ENCODE data around the gene GKAP1. TPM values are rescaled to one million over a fixed set of nuclear protein-coding genes. Genes with fewer than 3 reads are reported as not detected.
"Not testable (repeated sequence)": the region's sequence is repeated elsewhere in the genome, so short reads cannot be mapped to it uniquely, and the experiment has no call there.

The GKAP1 gene
- total and polyA plus RNA-seq, 7 donors: 3.2 to 23.9 (median 18.5) TPM

DNA sequence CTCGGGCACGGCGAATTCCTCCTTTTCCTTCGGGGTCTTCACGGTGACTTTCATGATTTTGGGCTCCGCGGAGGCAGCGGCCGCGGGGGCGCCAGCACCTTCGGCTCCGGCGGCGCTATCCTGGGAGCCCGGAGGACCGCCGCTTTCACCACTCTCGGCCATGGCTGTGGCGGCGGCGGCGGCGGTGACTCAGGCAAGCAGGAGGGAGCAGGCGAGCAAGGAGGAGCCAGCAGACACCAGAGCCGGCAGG lies 110.1 kb downstream of the GKAP1 start:
- Histone ChIP-seq H3K9me3 (no peaks in the 10 kb centered on the region), H3K4me3 (peak overlapping the region; percentile 83 to 97 (median 86)), H3K27me3 (no peaks in the 10 kb centered on the region), H3K36me3 (no peaks in the 10 kb centered on the region), H3K27ac (peak overlapping the region; percentile 94 to 100 (median 98)), H3K4me1 (peaks cover 0 to 31% (median 19%) of the 10 kb centered on the region in 4 donors)
- intact Hi-C loops (cut with DNase I): loop anchor here (2.0 to 10.0 kb wide), 4 partner anchors 55 to 270 kb away; partner anchors contain the start of genes IDNK and KIF27
- no peak for DNase-seq
- WGBS, 2 donors: 0% methylated on average over 26 of the region's 26 CpGs
- no peak for TF ChIP-seq POLR2AphosphoS5 (IDR thresholded peaks at IDR 0.05)
- TF ChIP-seq, protein P1, sequence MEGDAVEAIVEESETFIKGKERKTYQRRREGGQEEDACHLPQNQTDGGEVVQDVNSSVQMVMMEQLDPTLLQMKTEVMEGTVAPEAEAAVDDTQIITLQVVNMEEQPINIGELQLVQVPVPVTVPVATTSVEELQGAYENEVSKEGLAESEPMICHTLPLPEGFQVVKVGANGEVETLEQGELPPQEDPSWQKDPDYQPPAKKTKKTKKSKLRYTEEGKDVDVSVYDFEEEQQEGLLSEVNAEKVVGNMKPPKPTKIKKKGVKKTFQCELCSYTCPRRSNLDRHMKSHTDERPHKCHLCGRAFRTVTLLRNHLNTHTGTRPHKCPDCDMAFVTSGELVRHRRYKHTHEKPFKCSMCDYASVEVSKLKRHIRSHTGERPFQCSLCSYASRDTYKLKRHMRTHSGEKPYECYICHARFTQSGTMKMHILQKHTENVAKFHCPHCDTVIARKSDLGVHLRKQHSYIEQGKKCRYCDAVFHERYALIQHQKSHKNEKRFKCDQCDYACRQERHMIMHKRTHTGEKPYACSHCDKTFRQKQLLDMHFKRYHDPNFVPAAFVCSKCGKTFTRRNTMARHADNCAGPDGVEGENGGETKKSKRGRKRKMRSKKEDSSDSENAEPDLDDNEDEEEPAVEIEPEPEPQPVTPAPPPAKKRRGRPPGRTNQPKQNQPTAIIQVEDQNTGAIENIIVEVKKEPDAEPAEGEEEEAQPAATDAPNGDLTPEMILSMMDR (IDR thresholded peaks at IDR 0.05): no peak
- no peak for TF ChIP-seq EP300 (IDR thresholded peaks at IDR 0.05)
- no peak for TF ChIP-seq POLR2A (IDR thresholded peaks at IDR 0.05)

DNA sequence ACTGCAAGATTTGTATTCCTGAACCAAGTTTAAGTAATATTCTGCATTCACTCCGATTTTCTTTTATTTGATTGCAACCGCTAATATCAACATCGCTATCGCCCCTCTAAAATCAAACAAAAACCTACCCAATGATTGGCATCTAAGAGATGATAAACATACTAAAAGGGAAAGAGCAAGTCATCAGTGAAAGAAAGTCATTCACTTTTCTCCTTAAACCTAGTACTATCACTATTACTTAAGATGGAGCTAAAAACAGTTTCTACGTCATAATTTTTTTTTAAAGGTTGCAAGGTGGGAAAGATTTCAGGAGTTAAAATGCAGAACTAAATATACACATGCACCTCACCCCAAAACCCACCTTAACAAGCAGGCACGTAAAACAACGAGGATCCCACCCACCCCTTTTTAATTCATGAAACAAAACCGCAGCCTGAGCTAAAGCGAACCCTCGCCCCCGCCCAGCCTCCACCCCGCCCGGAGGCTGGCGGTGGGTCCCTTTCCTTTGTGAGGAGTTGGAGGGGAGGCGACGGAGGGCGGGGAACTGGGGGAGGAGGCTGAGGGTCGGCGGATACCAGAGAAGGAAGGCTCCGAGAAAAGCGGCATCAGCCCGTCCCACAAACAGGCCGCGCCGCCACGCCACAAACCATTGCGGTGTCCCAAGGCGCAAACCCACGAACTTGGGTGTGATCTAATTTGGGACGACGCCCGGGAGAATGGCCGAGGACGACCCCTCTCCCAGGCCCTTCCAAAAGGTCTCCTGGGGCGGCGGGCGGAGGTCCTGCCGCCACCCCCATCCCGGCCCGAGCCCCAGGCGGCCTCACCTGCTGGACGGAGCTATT lies 110.7 kb downstream of the GKAP1 start:
- TF ChIP-seq, protein P1 (IDR thresholded peaks at IDR 0.05): no peak
- TF ChIP-seq EP300 (IDR thresholded peaks at IDR 0.05) (no peak), POLR2A (IDR thresholded peaks at IDR 0.05) (no peak), POLR2AphosphoS5 (IDR thresholded peaks at IDR 0.05) (no peak)
- H3K27me3 ChIP-seq: no peaks in the 10 kb centered on the region
- H3K36me3 ChIP-seq: no peaks in the 10 kb centered on the region
- peaks cover 0 to 36% (median 23%) of the 10 kb centered on the region in 4 donors for H3K4me1 ChIP-seq
- no peaks in the 10 kb centered on the region for H3K9me3 ChIP-seq
- 0% methylated on average over 42 of the region's 42 CpGs for WGBS, 2 donors
- DNase-seq: peak; percentile 71
- intact Hi-C loops (cut with DNase I): loop anchor here (2.0 to 10.0 kb wide), 4 partner anchors 55 to 270 kb away; partner anchors contain the start of genes IDNK and KIF27
- H3K4me3 ChIP-seq: peak overlapping the region; percentile 83 to 97 (median 86)
- H3K27ac ChIP-seq: peak overlapping the region; percentile 94 to 100 (median 98)

DNA sequence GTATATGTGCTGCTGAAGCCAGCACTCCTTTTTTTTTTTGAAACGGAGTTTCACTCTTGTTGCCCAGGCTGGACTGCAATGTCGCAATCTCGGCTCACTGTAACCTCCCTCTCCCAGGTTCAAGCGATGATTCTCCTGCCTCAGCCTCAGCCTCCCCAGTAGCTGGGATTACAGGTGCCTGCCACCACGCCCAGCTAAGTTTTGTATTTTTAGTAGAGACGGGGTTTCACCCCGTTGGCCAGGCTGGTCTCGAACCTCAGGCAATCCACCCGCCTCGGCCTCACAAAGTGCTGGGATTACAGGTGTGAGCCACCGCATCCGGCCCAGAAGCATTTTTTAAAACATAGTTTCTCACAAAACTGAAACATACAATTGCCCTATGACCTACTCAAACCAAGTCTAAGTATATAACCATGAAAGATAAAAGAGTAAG lies 112.3 kb downstream of the GKAP1 start:
- H3K4me1 ChIP-seq: peaks cover 0 to 53% (median 39%) of the 10 kb centered on the region in 4 donors
- intact Hi-C loops (cut with DNase I): loop anchor here (5.0 to 10.0 kb wide), 3 partner anchors 53 to 272 kb away; partner anchors contain the start of gene KIF27
- not testable (repeated sequence) for DNase-seq, H3K9me3 ChIP-seq, H3K27me3 ChIP-seq, H3K27ac ChIP-seq, H3K36me3 ChIP-seq
- H3K4me3 ChIP-seq: peak overlapping the region in 1 of 4 donors; percentile 84
- WGBS, 2 donors: 89 to 95% methylated on average over 12 of the region's 12 CpGs

DNA sequence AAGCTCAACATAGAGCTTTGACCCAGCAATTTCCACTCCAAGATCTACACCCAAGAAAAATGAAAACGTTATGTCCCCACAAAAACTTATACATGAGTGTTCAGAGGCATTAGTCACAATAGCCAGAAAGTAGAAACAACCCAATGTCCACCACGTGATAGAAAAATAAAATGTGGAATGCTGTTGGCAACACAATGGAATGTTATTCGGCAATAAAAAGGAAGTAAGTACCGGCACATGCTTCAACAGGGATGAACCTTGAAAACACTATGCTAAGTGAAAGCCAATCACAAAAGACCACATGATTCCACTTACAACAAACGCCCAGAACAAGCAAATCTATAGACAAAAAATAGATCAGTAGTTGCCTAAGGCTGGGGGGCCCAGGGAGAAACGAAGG lies 115.8 kb downstream of the GKAP1 start:
- H3K4me3 ChIP-seq: peak overlapping the region in 2 of 4 donors; percentile 3 to 14
- DNase-seq: no peak
- no peaks in the 10 kb centered on the region for H3K9me3 ChIP-seq
- H3K36me3 ChIP-seq: no peaks in the 10 kb centered on the region
- TF ChIP-seq, protein P1 (IDR thresholded peaks at IDR 0.05): no peak
- no peak for TF ChIP-seq POLR2A (IDR thresholded peaks at IDR 0.05)
- TF ChIP-seq POLR2AphosphoS5 (IDR thresholded peaks at IDR 0.05): peak in 3 of 4 donors; percentile 36 to 39 (median 38)
- no peak for TF ChIP-seq EP300 (IDR thresholded peaks at IDR 0.05)
- peak overlapping the region; percentile 39 to 75 (median 62) for H3K27ac ChIP-seq
- H3K27me3 ChIP-seq: no peaks in the 10 kb centered on the region
- intact Hi-C loops (cut with DNase I): loop anchor here (10.0 kb wide), 1 partner anchor 223 kb away; the partner anchor contains the start of gene KIF27
- peaks cover 0 to 73% (median 51%) of the 10 kb centered on the region in 4 donors for H3K4me1 ChIP-seq
- WGBS, 2 donors: 30 to 58% methylated on average over 6 of the region's 6 CpGs

DNA sequence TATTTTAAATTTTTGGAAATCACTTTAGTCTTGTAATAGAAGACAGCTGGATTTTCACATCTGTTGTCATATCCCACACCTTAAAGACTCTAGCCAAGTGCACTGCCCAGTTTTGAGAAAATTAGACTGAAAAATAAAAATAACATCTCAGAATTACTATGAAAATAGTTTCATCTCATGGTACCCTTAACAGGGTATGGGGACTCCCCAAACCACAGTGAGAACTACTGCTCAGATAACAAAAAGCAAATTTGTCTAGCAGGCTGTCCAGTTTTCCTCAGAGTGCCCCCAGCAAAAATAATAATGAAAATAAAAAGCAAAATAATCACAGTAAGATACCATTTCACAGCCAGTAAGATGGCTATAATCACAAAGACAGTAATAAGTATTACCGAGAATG lies 116.3 kb downstream of the GKAP1 start:
- Histone ChIP-seq H3K27me3 (no peaks in the 10 kb centered on the region), H3K9me3 (no peaks in the 10 kb centered on the region), H3K4me3 (peak overlapping the region in 2 of 4 donors; percentile 3 to 14), H3K27ac (peak overlapping the region; percentile 39 to 75 (median 62)), H3K36me3 (no peaks in the 10 kb centered on the region), H3K4me1 (peaks cover 0 to 73% (median 48%) of the 10 kb centered on the region in 4 donors)
- TF ChIP-seq, protein P1 (IDR thresholded peaks at IDR 0.05): no peak
- TF ChIP-seq POLR2AphosphoS5 (IDR thresholded peaks at IDR 0.05) (no peak), EP300 (IDR thresholded peaks at IDR 0.05) (no peak), POLR2A (IDR thresholded peaks at IDR 0.05) (no peak)
- WGBS, 2 donors: 96 to 97% methylated on average over 1 of the region's 1 CpG
- intact Hi-C loops (cut with DNase I): loop anchor here (10.0 kb wide), 1 partner anchor 224 kb away; the partner anchor contains the start of gene KIF27
- DNase-seq: no peak

Measured in sigmoid colon (tissue), 7 donors.